IPS-NIHi11 (cell line): ENCODE data around the gene CADM2.

Source experiments
- DNase-seq: peaks from one replicate; pipeline ENCODE4 v3.0.0; 2012; ENCODE audit warnings: mixed read lengths, low spot score

CADM2 gene

DNA sequence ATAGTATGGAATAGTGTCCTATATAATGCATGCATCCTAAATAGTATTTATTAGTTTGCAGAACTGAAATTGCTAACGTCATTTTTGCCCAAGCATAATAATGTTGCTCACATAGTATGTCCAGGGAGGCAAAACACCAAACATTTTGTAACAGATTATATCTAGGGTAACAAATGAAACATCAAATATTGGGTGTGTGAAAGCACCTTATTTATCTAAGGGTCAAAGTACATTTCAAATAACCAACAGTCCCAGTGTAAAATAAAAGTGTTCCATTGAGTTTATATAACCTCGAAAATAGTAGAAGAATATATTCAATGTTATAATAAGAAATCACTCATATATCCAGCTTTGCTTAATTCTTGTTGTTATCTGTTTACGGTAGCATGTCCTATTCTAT is 363.1 kb downstream of the CADM2 start:
- DNase-seq, result no peak

DNA sequence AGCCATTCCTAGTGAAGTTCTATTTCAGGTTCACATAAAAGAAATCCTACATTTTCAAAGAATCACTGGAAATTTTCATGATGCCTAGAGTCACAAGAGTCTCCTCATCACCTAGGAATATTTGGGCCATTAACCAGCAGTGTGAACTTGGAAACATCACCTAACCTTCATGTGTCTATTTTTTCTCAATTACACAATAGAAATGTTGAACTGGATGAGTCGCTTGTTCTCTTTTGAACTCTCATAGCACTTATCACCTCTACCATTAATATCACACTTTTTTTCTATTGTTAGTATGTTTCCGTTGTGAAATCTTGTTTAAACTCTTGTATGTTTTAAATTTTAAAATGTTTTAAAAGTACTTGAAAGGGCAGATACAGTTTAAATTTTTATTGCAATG is 371.3 kb downstream of the CADM2 start:
- DNase-seq, result no peak

DNA sequence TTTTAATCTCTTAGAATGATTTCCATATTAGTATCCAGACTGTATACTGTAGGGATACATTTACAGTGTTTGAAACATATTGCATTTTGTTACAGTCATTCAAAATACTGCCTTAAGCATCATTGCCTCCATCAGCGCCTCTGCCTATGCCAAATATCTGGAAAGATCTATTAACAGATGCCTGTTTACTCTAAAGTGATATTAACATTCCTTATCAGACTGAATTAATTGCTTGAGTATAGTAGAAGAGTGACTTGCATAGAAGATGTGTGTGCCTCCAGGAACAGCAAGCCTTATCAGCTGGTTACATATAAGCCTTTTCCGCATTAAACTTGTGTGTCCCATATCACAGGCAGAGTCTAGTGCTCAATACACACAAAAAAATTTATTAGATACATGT is 379.1 kb downstream of the CADM2 start:
- DNase-seq, result no peak

DNA sequence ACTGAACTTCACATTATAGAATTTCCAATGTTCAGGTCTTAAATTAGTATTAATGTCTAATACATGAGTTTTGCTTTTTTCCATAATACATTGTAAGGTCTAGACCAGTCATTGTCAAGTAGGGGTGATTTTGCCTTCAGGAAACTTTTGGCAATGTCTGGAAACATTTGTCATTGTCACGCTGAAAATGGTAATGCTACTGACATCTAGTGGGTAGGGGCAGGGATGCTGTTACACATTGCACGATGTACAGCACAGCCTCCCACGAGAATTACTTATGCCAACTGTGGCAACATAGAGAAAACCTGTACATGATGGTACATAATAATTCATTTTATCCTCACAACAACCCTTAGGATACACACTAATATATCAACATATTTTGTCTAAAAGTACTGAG is 384.1 kb downstream of the CADM2 start:
- DNase-seq, result peak; percentile 17

DNA sequence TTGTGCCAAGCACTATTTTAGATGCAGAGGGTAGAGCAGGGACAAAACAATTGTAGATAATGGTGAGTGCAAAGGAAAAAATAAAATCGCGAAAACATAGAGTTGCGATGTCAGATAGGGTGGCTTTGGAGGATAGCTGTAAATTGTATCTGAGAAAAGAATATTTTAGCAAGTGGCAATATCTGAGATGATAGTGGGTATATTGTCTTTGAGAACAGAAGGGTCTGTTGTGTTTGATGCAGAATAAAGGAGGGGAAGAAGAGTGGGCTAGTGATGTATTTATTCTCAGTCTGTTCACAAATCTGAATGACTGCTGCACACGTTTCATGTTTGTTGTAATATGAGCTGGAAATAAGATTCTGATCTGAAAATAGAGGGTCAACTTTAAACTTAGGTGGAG is 396.8 kb downstream of the CADM2 start:
- no peak for DNase-seq

DNA sequence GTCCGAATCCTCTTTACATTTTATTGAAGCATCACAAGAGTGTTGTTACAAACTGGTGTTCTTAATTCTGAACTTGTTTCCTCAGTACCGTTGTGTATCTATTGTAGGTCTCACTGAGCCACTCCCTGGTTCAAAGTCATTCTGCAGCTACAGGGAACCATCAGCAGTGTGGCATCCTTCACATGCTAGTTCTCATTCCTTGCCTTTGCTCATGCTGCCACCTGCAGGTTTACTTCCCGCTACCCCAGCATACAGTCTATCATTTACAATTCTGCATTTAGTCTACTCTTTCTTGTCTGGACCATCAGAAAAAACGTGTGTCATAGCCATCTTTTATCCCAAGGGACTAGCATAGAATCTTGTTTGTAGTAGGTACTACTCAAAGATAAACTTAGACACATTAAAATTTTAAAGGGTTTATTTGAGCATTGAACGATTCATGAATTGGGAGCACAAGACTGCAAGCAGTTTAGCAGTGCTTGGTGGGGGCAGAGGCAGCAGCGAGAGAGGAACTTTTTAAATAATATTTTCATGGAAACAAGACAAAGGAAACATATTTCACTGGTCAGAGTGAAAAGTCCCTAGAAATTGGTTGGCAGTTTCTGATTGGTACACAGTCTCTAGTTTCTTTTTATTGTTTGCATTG is 402.1 kb downstream of the CADM2 start:
- DNase-seq, result peak; percentile 49

DNA sequence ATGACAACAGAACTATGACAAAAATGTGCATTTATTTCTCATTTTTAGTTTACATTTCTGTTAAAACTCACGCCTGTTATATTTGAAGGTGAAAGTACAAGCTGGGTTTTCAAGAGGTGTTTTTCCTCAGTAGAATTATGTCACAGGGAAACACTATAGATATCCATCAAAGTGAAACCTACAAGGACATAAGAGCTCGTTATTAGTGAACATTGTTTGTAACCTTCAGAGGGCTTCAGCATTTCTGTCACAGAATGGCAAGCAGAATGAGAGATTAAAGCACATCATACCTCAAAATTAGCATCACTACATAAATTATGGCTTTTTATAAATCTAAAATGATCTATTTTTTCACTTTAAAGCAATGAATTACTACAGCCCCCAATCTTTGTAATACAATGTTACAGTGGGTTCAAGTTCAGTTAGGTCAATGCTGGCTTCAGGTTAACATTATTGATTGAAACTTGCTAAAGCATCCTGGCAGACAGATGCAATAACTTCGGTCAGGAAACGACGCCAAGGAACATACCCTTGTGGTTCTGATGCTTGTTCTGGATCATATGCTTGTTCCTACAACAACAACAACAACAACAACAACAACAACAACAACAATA is 405.6 kb downstream of the CADM2 start:
- DNase-seq, result no peak

DNA sequence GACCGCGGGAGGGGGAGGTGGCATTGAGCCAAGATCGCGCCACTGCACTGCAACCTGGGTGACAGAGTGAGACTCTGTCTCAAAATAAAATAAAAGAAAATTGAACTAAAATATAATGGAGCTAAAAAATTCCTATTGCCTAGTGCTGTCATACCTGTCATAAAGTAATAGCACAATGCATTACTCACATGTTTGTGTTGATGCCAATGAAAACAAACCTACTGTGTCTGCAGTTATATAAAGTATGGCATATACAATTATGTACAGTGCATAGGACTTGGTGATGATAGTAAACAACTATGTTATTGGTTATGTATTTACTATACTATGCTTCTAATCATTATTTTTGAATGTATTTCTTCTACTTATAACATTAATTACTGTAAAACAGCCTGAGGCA is 411.6 kb downstream of the CADM2 start:
- no peak for DNase-seq

DNA sequence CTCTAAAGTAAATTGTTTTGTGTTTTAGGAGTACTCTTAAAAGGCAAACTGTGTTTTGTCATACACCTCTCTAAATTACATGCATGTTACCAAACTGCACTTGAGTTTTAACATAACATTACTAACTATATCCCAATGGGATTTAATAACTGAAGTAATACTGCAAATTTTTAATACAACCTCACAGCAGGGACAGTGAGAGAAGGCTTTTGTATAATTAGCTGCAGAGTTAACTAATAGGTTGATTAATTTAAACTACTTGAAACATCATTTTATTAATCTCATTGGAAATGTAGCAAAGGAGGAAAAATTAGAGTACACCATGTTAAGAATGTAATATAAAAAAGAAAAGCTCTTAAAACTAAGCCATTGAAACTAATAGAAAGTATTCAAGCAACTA is 417.3 kb downstream of the CADM2 start:
- DNase-seq, result no peak

DNA sequence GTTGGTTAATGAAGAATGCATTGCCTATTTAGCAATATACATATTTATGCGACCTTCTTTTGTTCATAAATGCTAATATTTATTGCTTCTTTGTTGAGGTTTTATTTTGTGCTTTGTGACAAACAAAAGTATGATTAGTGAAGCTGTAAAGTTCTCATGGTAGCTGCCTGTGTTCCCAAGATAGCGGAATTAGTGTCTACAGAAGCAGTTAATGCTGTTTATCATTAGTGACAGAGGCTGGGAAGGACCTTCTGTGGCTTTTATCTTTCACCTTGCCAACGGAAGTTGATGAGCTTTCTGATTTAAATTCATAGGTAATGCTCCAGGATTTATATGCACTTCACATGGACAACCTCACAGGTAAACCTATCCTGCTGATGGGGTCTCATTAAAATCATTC is 418.3 kb downstream of the CADM2 start:
- no peak for DNase-seq

DNA sequence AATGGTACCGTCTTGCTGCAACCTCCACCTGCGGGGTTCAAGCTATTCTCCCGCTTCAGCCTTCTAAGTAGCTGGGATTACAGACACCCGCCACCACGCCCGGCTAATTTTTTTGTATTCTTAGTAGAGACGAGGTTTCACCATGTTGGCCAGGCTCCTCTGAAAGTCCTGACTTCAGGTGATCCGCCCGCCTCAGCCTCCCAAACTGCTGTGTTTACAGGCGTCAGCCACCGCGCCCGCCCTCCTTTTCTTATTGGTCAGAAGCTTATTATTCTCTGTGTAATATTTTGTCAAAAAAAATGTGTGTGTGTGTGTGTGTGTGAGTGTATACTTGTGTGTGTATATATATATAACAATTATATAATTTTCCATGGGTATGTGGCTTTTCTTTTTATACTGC is 425.6 kb downstream of the CADM2 start:
- DNase-seq, result no peak

DNA sequence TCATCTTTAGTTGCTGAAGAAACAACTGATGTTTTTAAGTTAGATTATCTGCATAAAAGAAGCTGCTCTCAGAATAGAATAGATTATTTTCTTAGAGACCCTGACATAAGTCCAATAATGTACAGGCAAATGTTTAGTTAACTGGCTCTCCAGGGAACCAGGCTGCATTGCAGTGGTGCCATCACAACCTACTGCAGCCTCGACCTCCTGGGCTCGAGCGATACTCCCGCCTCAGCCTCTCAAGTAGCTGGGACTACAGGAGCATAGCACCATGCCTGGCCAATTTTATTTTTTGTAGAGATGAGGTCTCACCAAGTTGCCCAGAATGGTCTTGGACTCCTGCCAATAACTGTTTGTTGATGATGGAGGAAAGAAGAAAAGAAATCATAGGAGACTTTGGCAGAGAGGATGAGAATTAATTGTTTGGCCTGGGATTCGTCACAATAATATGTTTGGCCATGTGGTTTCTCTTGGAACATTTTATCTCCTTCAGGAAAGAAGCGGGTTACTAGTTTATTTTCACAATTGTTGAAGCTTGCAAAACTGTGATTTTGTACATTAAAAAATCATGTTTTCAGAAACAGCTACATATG is 429.2 kb downstream of the CADM2 start:
- DNase-seq, result no peak

DNA sequence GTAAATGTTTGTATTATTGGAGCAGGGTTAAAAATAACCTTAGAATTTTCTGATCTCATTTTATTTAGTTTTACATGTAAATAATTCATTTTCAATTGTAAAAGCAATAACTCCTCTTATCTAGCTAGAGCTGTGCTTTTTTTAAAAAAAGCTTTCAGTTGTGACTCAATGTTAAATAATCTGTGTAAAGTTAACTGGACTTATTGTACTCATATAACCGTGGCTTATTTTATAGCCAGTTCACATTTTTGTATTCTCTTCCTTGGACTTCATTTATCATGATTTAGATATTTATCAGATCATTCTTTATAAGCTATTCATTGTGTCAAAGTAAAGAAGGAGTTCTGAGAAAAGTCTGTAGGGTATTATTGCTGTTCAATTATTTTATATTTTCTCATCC is 435.6 kb downstream of the CADM2 start:
- DNase-seq, result no peak

DNA sequence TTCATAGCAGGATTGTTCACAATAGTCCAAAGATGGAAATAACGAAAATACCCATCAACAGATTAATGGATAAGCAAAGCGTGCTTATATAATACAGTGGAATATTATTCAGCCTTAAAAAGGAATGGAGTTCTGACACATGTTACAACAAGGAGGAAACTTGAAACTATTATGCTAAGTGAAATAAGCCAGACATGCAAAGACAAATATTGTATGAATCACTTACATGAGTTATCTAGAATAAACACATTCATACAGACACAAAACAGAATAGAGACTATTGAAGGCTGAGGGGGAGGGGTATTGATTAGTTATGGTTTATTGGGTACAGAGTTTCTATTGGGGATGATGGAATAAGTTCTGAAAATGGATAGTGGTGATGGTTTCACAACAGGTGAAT is 438.6 kb downstream of the CADM2 start:
- DNase-seq, result no peak

DNA sequence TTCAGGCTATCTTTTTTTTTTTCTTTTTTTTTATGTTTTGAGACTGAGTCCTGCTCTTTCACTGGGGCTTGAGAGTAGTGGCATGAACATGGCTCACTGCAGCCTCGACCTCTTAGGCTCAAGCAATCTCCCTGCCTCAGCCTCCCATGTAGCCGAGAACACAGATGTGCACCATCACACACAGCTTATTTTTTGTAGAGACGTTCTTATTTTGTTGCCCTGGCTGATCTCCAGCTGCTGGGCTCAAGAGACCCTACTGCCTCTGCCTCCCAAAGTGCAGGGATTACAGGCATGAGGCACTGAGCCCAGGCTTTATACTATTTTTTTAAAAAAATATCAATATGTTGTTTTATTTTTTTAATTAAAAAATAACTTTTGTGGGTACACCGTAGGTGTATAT is 467.3 kb downstream of the CADM2 start:
- DNase-seq, result no peak

DNA sequence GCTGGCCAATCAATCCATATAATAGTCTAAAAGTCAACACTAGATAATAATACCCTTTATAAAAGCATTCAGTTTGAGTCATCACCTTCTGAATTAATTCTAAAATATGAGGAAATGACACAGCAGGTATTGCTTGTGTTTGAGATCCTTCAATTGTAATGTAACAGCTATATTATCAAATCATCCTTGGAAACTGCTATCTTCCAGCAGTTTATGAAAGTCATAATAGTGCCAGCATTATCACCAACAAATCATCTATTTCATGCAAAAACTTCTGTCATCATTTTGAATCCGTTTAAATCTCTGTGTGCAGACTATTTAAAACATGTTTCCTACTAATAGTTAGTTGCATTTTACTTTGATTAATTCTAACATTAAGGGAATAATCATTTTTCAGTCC is 468.7 kb downstream of the CADM2 start:
- no peak for DNase-seq

DNA sequence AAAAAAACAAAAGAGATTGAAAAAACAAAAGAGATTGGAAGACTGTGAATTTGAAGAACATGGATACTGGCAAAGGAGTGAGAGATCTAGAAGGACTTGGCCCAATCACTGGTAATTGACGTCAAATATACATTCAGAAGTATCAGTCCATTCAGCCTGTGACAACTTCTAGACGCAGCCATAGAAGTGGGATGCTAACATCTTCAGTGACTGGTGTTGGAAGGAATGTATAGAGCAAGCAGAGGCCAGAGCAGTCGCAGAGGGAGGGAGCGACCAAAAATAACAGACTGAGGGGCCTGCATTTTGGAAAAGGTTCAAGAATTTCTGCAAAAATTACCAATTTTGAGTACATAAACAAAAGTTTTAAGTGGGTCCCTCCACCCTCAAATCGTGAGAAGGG is 473.3 kb downstream of the CADM2 start:
- DNase-seq, result no peak

DNA sequence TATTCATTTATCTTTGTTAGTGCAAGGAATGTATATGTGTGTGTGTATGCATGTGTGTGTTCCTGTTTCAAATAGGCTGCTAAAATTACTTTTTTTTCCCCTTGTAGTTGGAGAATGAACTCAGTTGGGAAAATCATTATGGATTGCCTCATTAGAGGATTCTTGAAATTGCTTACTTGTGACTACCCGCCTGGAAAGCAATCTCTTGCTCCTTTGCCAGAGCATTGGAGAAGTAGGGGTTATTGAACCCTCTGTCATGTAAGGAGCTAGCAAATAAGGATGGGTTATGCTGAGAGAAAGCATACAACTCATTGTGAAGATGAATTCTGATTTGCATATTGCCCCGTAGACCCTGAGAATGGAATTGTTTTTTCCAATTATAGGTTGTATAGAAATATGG is 474.5 kb downstream of the CADM2 start:
- DNase-seq, result no peak

DNA sequence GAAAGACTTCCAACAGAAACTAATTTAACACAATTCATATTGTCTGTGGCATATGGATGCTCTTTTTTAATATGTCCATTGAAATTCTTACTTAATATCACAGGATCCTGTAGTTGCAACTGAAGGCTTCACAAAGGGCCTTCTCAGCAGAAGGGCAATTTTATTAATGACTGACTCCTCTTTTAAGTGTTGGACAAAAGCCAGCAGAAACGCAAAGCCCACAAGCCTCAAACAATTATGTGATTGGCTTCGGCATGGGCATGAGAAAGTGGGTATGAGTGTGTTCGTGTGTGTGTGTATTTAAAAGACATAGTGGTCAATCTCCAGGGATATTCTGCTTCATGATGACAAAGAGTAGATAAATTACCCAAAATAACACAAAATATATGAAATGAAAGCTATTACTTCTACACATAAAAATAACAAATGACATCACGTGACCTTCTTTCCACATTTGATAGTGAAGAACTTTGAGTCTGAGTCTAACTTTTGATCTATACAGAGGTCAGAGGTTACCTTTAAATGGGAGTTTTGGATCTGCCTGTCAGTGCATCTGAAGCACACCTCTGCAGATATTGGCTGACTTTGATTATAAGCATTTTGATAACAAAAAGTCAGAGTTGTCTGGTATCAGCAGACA is 496.9 kb downstream of the CADM2 start:
- no peak for DNase-seq

DNA sequence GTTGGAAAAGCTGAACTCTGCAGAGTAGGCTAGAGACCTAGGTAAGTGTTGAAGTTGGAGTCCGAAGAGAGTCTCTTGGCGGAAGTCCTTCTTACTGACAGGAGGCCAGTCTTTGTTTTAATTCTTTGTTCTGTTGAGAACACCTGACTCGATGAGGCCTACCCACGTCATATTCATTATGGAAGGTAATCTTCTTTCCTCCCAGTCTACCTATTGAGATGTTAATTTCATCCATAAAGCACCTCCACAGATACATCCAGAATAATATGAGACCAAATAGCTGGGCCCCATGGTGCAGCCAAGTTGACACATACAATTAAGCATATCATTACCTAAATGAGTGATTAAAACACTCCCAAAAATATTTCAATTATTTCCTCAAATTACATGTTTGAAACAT is 515.5 kb downstream of the CADM2 start:
- DNase-seq, result peak; percentile 6

DNA sequence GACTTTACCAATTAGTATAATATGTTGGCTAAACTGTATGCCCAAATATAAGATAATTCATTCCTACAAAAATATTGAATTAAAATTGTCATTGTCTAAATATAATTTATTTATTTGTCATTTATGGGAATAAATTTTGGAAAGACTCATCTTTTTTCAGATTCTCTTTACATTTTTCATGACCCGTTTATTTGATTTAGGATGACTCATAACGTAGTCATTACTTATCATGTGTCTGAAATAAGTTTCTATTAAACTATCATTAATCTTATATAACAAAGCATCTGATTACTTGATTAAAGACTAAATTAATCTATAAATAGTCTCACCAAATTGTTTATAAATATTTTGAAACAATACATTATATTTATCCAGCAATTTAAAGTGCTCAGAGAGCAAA is 516.6 kb downstream of the CADM2 start:
- DNase-seq, result no peak

DNA sequence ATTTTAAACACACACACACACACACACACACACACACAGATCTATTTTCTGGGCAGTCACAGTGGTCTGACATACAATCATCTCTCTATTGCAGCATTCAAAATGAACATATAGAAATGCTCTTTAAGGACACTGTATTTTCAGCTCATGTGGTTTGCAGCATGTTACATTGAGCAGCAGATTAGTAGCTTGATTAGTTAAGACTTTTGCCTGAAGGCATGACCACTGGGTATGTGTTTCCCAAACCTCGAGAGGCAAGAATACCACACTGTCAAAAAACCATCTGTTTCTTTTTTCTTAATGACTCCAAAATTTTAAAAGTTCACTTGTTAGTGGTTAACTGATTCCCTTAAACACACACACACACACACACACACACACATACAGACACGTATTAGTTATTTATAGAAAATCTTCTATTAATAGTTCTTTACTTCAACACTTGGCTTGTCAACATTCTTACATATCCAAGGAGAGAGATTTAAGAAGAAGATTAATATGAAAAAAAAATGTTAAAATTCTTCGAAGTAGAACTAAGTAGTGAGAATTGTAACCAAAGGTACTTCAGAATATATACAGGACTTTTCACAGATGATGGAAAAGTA is 518.2 kb downstream of the CADM2 start:
- no peak for DNase-seq
